HL-60 (cell line): ENCODE data around the gene MROH9.

Experiments used
- CTCF ChIP-seq: IDR thresholded peaks from one replicate; pipeline ENCODE4 v1.5.1; 2011; ENCODE audit warnings: low read length, control low read depth, inconsistent platforms; ENCODE audit not compliant: insufficient read depth
- GABPA ChIP-seq: IDR thresholded peaks from 2 replicates; pipeline ENCODE4 v1.6.1; 2012; ENCODE audit warnings: low read depth

GRCh38 chr1:171014880-171015279, 79.5 kb downstream of the MROH9 start:
- TF ChIP-seq GABPA (no peak), CTCF (no peak)
